GM21717 (cell line): Measurements from ENCODE around the gene KIAA1549.

Source experiments
- ATAC-seq: cut with Tn5 transposase; IDR thresholded peaks from one replicate; pipeline ENCODE4 v1.9.1; 2021; ENCODE audit warnings: mild to moderate bottlenecking, moderate library complexity; ENCODE audit not compliant: unreplicated experiment

KIAA1549 gene

DNA sequence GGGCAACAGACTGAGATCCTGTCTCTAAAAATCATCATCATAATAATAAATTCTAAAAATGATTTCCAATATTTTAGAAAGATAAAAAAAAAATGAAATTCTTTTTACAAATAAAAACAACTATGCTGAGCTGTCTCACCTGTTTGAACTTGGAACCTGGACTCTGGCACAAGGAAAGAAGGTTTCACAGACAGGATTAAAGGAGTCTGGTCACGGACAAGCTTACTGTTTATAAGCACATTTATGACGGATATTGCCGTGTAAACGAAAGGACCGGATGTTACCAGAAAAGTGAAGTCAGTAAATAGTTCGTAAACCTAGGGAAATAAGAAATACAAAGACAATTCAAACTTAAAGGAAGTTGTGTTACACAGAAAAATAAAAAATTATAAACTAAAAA, 70.2 kb downstream of the KIAA1549 start:
- ATAC-seq = no peak

DNA sequence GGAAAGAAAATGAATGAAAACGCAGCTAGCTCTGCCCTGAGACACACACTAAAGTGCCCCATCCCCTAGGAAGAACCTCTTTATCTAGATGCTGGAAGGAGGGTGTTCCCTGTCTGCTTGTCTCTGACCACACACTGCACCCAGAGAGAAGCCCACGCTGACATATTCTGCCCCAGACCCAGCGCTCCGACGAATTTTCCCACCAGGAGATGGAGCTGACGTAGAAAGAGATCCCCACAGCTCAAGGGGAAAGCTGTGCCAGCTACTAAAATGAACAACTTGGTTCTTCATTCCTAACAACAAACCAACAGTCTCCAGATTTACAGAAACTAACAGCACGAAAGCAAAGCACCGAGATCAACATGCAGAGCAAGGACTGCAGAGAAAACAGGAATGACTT, 73.3 kb downstream of the KIAA1549 start:
- no peak for ATAC-seq

DNA sequence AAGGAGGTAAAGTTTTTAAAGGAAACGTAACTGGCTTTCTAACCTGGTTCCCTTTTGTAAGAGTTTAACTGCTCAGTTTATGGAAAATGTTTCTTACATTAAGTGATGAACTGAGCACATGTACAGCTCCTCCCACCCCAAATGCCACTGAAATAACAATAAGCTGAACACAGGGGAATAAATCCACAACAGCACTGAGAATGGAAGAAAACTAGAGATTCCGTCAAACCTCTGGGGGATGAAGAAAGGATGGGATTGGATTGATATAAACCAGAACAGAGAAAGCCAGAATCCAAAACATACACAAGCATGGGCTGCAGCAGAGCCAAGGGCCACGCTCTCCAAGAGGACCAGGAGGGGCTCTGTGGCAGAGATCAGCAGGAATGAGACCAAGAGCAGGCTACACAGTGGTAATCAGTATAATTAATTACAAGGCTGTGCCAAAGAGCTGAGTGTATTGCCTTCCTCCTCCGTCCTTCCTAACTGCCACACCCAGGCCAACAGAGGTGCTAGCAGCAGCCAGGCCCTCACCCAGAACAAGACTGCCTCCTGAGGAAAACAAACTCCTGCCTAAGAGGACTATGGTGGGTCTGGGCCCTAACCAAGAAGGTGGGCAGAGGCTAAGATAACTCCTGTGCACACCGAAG, 73.9 kb downstream of the KIAA1549 start:
- no peak for ATAC-seq

DNA sequence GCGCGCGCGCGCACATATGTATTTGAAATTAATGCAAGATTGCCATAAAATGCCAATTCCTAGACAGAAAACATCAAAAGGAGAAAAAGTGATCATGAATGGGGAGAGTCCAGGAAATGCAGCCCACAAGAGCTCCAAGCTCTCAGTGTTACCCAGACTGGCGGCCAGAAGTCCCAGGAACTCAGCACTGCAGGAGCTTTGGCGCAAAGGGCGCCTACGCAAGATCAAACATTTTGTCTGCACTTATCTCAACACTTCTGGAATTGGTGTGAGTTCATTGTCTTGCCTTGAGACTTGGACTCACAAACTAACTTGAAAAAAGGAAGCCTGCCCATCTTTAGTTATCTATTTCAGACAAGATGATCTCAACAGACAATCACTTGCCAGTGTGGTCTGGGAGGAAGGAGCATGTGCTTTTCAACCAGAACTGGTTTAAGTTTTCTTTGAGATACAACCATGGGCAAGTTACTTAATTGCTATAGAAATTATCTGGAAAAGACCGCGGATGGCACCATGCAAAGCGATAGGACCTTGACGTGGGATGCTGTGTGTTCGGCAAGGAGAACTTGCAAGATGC, 77.2 kb downstream of the KIAA1549 start:
- ATAC-seq = no peak

DNA sequence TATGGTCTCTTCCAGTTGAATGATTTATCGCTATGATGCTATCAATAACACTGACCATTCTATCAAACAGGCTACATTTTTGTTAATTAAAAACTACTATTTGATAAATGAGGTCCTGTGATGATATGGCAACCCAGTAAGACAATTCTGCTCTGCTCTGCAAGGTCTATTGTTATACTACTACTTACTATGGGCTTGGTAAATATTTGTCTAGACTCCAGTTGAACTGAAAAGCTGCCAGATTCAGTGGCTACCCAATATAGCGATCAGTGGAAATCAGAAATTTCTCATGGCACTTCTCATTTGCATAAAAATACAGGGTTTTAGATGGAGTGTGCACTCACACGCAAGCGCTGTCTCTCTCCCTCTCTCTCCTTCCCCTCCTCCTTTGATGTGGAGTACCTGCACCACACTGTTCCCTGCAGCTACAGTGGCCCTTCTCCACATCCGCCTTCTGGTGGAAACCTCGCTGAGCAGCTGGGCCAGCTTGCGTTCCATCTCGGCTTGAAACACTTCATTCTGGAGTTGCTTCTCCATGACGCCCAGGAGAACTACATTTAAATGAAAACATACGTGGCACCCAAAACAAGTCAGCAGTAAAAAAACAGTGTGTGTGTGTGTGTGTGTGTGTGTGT, 77.9 kb downstream of the KIAA1549 start:
- no peak for ATAC-seq

DNA sequence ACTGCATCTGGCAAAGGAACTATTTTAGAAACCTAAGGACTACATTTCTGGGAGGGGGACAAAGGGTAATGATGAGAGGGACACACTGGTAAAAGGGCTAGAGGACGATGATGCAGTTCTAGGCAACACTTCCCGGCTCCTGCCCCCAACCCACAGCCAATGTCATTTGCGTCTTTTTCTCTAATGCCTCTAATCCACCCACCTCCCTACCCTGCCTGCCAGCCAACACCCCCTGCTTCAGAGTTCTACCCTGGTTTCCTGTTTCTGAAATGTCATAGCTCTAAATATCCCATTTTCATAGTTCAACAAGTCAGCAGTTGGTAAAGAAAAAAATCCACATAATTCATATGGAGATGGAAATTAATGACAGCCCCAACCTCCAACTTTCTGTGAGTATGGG, 79.0 kb downstream of the KIAA1549 start:
- no peak for ATAC-seq

DNA sequence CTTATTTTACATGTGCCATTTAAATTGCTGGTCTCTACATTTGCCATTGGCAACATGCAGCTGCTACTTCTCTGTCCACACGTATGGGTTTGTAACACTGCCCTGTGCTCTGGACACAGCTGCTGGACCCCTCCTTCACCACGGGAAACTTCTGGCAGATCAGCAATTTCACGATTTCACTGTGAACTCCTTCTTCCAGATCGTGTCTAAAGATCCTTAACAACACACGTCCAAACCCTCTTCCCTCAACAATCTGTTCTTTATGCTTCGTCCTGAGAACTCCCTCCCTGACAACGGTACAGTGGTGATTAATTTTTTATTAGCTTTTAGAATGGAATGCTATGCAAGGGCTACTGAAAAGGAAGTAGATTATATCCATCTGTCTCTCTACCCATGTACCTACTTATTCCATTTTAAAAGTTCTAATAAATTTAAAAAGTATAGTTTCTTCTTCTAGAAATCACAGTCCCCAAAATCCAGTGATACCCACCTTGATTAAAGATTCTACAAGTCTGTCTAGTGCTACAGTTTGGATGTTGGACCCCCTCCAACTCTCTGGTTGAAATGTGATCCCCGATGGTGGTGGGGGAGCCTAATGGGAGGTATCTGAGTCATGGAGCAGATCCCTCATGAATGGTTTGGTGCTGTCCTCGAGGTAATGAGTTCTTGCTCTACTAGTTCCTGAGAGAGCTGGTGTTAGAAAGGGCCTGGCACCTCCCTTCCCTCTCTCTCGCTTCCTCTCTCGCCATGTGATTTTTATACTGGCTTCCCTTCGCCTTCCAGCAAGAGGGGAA, 81.0 kb downstream of the KIAA1549 start:
- ATAC-seq = no peak

DNA sequence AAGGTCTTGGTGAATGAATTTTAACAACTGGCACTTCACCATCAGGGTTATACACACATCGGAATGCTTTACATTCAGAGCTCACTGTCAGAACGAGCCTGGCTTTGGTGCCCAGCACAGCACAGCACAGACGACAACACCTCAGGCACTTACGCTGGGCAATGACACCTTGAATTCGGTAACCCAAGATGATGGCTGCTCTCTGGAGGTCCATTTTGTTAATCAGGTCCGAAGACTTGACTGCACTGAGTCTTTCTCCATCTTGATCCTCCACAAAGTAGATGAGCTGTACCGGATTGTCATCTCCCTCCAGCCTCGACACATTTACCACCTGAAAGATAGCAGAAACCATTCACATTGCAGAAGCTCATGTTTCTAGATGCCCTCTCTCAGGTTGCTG, 82.4 kb downstream of the KIAA1549 start:
- ATAC-seq = no peak

DNA sequence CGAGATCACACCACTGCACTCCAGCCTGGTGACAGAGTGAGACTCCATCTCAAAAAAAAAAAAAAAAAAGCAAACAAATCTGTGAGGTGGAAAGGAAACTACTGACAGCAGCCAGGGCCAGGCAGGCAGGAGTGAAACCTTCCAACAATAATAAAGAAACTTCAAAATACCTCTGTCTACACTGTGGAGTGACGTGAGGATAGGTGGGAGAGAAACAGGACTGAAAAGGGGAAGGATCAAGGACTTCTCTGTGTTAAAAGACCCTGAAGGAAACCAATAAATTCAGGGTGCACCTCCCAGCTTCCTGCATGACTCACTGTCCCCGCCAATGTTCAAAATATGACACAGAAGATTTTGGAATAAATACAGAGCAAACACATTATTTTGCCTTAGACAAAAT, 82.9 kb downstream of the KIAA1549 start:
- ATAC-seq = no peak

DNA sequence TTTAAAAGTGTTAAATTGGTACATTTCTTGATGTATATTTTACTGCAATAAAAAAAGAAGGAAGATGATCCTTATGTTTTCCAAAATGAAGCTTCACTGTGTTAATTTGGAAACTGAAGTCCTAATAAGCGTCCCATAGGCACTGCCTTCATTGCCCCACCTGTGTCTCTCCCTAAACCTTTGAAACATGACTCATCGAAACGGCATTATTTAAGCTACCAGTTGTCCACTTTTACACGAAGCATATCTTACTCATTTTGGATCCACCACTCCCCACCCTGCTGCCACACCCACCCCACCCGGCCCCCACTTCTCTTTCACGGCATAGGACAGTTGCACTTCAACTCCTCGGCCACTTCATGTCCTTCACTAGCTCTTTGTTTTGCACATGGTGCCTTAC, 85.5 kb downstream of the KIAA1549 start:
- no peak for ATAC-seq

DNA sequence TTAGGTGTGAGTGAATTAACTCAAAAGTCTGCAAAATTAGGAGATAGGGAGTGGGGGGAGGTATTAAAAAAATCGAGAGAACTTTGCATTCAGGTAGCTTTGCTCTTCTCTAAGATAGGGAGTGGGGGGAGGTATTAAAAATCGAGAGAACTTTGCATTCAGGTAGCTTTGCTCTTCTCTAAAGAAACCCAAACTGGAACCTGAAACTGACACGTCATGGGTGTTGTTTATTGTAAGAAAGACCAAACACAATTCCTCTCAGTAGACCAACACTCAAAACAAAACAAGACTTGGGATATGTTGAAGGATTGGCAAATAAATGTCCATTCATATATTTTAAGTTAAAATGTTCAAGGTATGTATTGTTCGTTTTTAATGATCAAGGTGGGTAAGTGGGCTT, 87.9 kb downstream of the KIAA1549 start:
- ATAC-seq = no peak

DNA sequence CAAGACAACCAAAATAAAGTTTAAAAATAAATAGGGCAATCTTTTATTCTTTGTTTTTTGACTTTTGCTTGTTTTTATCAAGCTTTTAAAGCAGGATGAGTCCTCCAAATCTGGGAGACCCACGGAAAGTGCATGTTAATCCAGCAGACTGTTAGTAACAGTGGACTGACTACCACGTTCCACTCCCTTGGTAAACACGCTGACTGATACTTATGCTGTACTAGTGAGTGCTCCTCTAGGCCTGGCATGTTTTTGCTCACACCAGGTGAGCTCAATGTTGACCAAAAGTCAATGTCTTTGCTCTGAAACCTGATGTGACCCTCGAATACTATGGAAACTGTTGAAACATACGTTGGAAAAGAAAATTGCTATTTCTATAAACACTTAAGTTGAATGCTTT, 88.4 kb downstream of the KIAA1549 start:
- no peak for ATAC-seq

DNA sequence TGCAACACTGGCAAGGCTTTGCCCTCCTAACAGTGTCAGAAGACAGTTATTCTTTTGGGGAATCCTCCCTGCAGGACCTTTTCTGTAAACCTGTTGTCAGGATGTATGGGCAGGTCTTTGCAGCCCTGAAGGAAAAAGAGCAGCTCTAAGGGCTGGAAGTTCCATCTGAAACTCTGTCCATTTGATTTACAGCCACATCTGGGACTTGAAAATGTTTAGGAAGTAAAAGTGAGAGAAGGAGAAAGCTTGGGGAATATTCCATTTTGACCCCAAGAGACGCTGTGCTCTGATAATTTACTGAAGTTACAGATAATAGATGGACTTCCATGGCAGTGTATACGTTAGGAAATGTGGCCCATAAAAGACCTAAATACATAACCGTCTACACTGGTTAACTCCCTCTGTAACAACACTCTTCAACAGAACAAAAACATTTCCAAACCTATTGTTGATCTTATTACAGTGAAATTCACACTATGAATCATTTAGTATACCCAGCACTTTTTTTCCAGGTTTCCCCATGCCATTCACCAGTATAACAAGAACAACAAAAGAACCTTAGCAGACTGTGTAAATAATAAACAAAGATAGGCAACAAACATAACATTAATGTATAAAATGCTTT, 89.1 kb downstream of the KIAA1549 start:
- no peak for ATAC-seq

DNA sequence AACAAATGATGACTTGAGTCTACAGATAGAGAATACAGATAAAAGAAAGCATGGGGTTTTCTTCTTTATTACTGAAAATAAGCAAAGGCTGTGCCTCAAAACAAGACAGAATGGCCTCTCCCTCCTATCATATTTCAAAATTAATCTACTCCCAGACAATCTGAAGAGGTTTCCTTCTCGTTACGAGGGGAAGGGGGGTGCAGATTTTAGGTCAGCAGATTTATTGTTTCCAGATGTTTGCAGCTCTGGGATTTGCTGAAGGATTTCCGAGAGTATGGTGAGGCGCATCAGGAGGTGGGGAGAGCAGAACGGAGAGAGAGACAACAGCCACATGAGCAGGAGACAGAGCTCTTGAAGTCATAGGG, 89.8 kb downstream of the KIAA1549 start:
- ATAC-seq = no peak

DNA sequence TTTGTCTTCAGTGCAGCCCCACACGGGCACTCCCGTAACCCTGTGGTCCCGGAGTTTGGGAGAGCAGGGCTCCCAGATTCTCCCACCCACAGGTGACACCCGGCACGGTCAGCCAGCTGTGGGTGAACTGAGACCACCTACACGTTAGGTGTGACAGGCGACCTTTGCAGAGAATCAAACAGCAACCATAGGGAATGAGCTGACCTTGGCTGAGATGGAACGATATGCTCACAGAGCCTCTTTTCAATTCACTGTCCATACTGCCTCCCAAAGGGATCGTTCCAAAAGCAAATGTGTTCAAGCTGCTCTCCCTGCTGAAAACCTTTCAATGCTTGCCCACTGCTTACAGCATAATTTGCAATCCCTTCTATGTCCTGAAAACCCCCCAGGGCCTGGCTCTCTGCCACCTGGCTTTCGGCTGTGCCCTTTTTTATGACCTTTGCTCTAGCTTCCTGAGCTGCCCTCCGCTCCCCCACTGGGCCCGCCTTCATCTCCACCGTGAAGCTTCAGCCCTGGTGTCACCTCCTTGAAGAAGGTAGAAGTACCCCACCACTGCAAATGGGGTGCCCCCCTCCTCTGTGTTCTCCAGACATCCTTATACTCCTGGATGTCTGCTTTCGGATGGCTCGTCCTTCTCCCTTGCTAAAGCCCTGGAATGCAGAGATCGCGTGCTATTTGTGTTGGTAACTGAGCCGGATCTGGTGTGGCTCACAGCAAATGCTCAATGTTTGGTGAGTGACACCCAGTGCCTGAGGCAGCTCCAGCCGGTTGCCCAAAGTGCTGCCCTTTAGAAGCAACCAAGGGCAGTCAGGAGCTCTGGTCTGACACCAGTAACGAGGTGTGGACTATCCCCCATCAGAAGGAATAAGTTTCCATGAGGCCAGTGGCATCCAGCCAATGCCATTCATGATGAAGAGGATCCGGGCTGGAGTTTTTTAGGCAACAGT, 90.4 kb downstream of the KIAA1549 start:
- no peak for ATAC-seq

DNA sequence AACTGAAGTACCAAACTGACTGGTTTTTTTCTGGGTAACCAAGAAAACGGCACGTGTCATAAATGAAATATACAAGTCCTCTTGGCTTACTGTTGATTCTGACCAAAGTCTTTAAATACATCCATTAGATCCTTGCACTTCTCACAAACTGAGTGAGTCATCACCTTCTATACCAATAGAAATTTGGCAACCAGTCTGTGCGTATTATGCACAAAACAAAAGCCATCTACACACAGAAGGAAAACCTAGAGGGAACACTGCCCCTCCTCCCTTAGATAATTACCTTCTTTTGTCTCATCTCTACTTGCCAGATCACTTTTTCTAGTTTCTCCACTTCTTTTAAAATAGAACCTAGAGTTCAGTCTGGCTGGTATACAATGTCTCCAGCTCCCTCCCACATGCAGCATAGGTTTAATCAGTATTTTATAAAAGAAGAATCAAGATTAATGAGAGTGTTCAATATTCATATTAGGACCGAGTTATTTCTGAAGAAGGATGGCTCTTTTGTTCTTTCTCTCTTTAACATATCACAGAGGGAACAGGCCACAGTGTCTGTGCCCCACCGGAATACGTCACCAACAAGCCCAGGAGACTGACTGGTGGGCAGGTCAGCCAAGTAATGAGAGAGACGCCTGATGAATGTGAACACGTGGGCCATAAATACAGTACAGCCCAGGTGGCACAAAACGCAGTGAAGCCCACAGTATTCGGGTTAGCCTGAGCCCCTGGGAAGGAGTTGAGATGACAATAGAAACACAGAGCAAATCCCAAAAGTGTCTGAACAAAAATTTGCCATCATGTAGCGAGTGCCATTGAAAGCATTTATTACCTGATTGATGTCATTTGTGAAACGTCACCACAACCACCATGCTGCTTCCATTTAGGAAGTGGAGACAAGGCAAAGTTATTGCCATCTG, 91.3 kb downstream of the KIAA1549 start:
- no peak for ATAC-seq

DNA sequence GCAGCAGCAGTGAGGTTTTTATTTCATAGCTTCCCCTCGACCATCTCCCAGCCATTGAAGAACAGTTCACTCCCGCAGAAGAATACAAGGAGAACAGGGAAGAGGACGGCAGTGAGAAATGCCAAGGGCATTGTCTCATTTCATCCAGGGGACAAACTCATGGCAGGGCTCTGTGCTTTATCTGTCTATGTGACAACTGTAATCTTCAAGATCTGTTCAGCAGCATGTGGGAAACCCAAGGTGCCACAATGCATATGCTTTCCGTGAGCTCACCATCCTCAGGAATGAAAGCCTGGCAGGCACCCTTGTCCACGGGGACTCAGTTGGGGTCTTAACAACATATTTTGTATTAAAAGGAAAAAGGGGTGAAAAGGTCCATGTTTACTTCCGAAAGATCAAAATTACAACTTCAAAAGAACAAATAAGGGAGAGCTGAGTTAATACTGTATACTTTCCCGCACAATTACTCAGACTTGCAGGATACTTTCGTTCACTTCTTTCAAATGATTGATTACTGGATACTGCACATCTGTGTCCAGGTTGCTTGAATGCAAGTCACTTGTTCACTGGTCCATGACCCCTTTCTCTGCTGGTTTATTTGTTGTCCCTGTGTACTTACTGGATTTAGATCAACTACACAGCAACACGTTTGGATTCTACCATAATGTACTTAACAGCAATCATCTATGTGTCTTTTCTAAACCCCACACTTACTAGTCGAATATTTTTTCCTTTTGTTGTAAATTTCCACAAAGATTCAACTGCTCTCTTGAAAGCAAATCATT, 93.1 kb downstream of the KIAA1549 start:
- ATAC-seq = no peak

DNA sequence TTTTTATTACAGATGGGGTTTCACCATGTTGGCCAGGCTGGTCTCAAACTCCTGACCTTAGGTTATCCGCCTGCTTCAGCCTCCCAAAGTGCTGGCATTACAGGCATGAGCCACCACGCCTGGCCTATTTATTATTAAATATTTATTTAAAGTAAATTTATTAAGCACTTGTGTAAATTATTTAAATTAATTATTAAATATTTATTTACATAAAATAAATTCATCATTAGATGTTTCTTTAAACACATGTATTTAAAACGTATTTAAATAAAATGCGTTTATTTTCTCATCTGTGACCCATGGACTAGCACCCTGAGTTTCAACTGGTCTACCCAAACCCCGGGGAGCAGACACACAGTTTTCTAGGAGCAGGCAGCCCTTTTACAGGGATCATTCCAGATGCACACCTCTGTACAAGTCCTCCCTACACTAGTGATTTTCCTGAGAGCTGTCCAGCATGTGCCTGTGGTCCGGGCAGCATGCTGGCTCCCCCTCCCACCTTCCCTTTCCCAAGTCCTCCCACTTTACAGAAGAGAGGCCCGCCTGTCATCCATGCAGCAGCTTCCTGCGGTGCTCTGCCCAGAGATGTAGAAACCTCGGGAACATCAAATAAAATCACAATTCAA, 94.0 kb downstream of the KIAA1549 start:
- ATAC-seq = no peak
